Ovary (tissue), 9 donors: Measurements from ENCODE around the gene CD7. TPM values are rescaled to one million over a fixed set of nuclear protein-coding genes. Genes with fewer than 3 reads are reported as not detected.

ENCODE experiments used
- DNase-seq, 5 donors: peaks; one replicate each; pipeline ENCODE4 v3.0.0-alpha.2; 2019 to 2020
- H3K27ac ChIP-seq, 2 donors: fragments of 200-600 bp; one replicate each; pipeline versions ENCODE4 v1.5.1 to v1.8.0; 2019 to 2022
- H3K27me3 ChIP-seq: fragments of 200-600 bp; one replicate; pipeline ENCODE4 v1.8.0; 2022
- H3K36me3 ChIP-seq: fragments of 200-600 bp; sonication (generic); one replicate; pipeline ENCODE4 v1.5.1; 2019
- H3K4me1 ChIP-seq: one replicate; pipeline ENCODE4 v1.8.1; 2013; ENCODE audit warnings: mild to moderate bottlenecking, moderate library complexity; ENCODE audit not compliant: insufficient read depth
- H3K4me3 ChIP-seq: fragments of 200-600 bp; sonication (generic); one replicate; pipeline ENCODE4 v1.5.1; 2017
- H3K9me3 ChIP-seq, 2 donors: fragments of 200-600 bp in 1 of 2; sonication (generic) in 1 of 2; one replicate each; pipeline versions ENCODE4 v1.5.1 to v1.8.1; 2013 to 2019; ENCODE audit warnings: mild to moderate bottlenecking in 1 of 2, moderate library complexity in 1 of 2
- EP300 ChIP-seq: sonication (generic); formaldehyde crosslinking; IDR thresholded peaks from one replicate; pipeline ENCODE4 v1.6.1; 2017; ENCODE audit warnings: antibody characterized with exemption
- POLR2A ChIP-seq: fragments of 450-650 bp; IDR thresholded peaks from one replicate; pipeline ENCODE4 v1.6.1; 2017; ENCODE audit warnings: antibody characterized with exemption, mild to moderate bottlenecking, moderate library complexity
- WGBS, 3 donors: extraction: QIAGEN DNeasy Blood & Tissue Kit in 1 of 3; methylation state at CpG; one replicate each; pipeline versions ENCODE4 v1.1.5 to v1.1.7; 2013 to 2017; 5-methylcytosine and 5-hydroxymethylcytosine counted together
- intact Hi-C, 4 donors: fragments of 100-400 bp; cut with DNase I; formaldehyde crosslinking; loops; one replicate each; pipeline versions ENCODE4 v1.11.0 to v1.15.1; 2022 to 2023
- polyA plus RNA-seq, 2 donors: library from polyadenylated mRNA; stranded (reverse); fragments of 200-250 nt in 1 of 2; fragments of 350-450 nt in 1 of 2; fragmentation: Illumina TruSeq in 1 of 2; extraction: RNeasy Lipid Tissue Mini Kit (QIAGEN cat#74804) in 1 of 2; gene quantifications; one replicate each; pipeline ENCODE4 v1.2.3, GENCODE V29; 2013 to 2014
- total RNA-seq, 7 donors: library from RNA; depleted of rRNA in 2 of 7; stranded (reverse); fragments of >200 nt in 2 of 7; fragmentation: NEBNext Ultra II Directional in 3 of 7; extraction: Animal tissue kit (Norgen Biotek cat#: 25700) in 3 of 7; gene quantifications; one replicate each; pipeline versions ENCODE4 v1.1.0 to v1.2.4, GENCODE V29; 2016 to 2023
- TF ChIP-seq, protein P1 (sequence below), 3 donors: fragments of 450-650 bp in 2 of 3; fragments of 200-600 bp in 1 of 3; IDR thresholded peaks; one replicate each; pipeline versions ENCODE4 v1.5.1 to v1.8.0; 2016 to 2022; ENCODE audit warnings: antibody characterized with exemption in 3 of 3, mild to moderate bottlenecking in 1 of 3
- donor health status: DM: no; HTN: no; CAD: no; lungs with moderate emphysema.
- donor health status: DM: no; HTN: no; CAD: no.
- donor health status: Bipolar disorder and iron deficiency.
- donor health status: DM: yes; HTN: yes; CAD: no.
- donor health status: DM: no; HTN: no; CAD: no.
- donor health status: DM: yes; HTN: yes; CAD: no.

The CD7 gene
- total and polyA plus RNA-seq, 9 donors: 0.48 to 1.3 (median 1.1) TPM; not detected in 3

DNA sequence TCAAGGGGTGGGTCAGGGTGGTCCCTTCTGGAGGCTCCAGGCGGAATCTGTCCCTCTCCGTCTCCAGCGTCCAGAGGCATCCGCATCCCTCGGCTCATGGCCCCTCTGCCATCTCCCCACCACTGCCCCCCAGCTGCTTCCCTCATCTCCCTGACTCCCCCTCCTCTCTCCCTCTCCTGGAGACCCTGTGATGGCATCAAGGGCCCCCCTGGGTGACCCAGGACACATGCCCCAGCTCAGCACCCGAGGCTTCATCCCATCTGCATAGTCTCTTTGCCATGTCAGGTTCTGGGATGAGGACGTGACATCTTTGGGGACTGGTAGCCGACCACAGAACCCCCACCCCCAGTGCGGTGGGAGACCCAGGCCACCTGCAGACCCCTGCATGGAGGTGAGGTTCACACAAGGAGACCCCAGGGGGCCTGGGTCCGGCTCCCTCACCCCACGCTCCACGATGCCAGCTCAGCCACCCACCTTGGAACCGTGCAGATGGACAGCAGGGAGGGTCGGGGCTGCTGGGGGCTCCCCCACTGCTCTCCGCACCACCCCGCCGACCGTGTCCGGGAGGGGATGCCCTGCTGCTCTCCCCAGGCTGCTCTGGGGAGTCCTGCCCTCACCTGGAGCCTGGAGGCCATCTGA lies 12.4 kb upstream of the CD7 start:
- Histone ChIP-seq H3K4me1 (peaks cover 22% of the 10 kb centered on the region), H3K36me3 (no peaks in the 10 kb centered on the region), H3K4me3 (no peak overlapping the region), H3K27ac (no peak overlapping the region), H3K9me3 (no peaks in the 10 kb centered on the region), H3K27me3 (no peaks in the 10 kb centered on the region)
- DNase-seq: no peak
- 47 to 88% (median 52%) methylated on average over 10 to 19 of the region's 19 CpGs for WGBS, 3 donors
- intact Hi-C loops: loop anchor here in 2 of 4 donors (10.0 kb wide), 2 partner anchors 85 to 305 kb away; partner anchors contain the start of genes CENPX (in 1 of the 2) and LRRC45 (in 1 of the 2)
- TF ChIP-seq, protein P1, sequence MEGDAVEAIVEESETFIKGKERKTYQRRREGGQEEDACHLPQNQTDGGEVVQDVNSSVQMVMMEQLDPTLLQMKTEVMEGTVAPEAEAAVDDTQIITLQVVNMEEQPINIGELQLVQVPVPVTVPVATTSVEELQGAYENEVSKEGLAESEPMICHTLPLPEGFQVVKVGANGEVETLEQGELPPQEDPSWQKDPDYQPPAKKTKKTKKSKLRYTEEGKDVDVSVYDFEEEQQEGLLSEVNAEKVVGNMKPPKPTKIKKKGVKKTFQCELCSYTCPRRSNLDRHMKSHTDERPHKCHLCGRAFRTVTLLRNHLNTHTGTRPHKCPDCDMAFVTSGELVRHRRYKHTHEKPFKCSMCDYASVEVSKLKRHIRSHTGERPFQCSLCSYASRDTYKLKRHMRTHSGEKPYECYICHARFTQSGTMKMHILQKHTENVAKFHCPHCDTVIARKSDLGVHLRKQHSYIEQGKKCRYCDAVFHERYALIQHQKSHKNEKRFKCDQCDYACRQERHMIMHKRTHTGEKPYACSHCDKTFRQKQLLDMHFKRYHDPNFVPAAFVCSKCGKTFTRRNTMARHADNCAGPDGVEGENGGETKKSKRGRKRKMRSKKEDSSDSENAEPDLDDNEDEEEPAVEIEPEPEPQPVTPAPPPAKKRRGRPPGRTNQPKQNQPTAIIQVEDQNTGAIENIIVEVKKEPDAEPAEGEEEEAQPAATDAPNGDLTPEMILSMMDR (IDR thresholded peaks at IDR 0.05): no peak
- TF ChIP-seq EP300 (no peak), POLR2A (no peak)

DNA sequence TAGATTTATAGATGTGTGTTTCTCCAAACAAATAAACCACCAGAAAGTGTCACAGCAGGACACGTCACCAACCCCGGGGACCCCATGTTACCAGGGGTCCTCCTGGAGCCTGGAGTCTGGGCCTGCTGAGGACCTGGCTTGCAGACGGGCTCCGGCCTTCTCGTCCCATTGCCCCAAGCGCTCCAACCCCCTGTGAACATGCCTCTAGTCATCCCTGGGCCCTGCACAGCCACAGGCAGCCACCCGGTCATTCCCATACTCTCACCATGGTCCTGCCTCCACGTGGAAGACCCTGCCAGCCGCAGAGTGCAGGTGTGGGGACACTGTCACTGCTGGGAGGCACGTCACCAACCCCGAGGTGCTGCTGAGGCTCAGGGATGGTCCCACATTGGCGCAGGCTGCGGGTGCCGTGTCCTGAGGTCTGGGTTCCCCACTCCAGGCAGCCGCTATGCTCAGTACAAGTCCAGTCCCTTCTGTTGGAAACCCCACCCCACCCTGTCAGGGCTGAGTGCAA lies 11.6 kb upstream of the CD7 start:
- Histone ChIP-seq H3K9me3 (no peaks in the 10 kb centered on the region), H3K36me3 (no peaks in the 10 kb centered on the region), H3K27me3 (no peaks in the 10 kb centered on the region), H3K27ac (no peak overlapping the region), H3K4me3 (no peak overlapping the region), H3K4me1 (peaks cover 14% of the 10 kb centered on the region)
- WGBS, 3 donors: 88 to 93% (median 88%) methylated on average over 15 of the region's 15 CpGs
- intact Hi-C loops: loop anchor here in 2 of 4 donors (10.0 kb wide), 2 partner anchors 84 to 304 kb away; partner anchors contain the start of genes CENPX (in 1 of the 2) and LRRC45 (in 1 of the 2)
- peak in 1 of 5 donors; percentile 22 for DNase-seq
- TF ChIP-seq, protein P1 (IDR thresholded peaks at IDR 0.05): no peak
- TF ChIP-seq POLR2A (no peak), EP300 (no peak)

DNA sequence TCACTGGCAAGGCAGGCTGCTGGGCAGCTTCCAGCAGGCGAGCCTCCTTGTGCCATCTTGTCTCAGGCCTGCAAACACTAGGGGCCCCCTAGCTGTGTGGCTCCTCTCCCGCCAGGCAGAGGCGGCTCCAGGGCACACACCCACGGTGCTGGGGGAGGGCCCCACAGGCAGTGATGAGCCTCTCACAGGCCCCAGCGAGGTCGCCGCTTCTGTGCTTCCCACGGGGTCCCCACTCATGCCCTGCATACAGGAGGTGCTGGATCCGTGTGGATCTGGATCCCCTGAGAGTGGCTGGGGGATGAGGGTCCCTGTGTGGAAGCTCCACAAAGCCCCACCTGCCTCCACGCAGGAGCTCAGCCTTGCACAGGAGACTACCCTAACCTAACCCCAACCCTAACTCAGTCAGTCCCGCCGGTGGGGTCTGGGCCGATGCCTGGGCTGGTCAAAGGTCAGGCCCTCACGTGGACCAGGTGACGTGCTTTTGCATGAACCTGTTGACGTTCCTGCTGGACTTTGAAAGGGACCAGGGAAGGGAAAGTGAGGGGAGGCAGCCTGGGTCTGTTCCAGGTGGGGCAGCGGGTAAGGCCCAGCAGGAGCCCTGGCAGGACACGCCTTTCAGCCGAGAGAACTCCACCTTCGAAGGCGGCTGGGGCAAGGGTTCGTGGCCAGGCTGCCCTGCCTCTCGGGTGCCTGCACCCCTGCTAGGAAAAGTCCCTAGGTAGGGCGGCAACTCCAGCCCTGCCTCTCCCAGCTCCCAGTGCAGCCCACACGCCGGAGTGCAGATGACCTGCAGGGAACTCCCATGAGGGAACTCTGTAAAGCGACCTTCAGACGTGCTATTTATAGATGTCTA lies 11.0 kb upstream of the CD7 start:
- Histone ChIP-seq H3K4me1 (peaks cover 14% of the 10 kb centered on the region), H3K27me3 (no peaks in the 10 kb centered on the region), H3K36me3 (no peaks in the 10 kb centered on the region), H3K27ac (no peak overlapping the region), H3K9me3 (no peaks in the 10 kb centered on the region), H3K4me3 (no peak overlapping the region)
- DNase-seq: no peak
- TF ChIP-seq, protein P1 (IDR thresholded peaks at IDR 0.05): no peak
- TF ChIP-seq EP300 (no peak), POLR2A (no peak)
- WGBS, 3 donors: 68 to 79% (median 75%) methylated on average over 26 to 28 of the region's 28 CpGs
- intact Hi-C loops: loop anchor here in 2 of 4 donors (10.0 kb wide), 2 partner anchors 84 to 304 kb away; partner anchors contain the start of genes CENPX (in 1 of the 2) and LRRC45 (in 1 of the 2)

DNA sequence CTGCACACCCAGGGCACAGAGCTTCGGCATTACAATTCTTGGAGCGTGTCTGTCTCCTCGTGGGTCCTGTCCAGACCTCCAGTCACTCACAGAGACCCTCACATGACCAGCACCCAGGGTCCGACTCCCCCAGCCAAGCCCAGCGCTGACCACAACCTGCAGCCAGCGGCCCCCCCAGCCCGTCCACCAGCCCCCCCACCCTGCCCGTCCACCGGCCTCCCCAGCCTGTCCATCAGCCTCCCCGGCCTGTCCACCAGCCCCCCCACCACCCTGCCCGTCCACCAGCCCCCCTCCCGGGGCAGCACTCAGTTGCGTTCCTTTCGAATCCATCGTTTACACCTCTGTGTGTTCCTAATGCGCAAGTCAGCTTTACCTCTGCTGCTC lies 10.3 kb upstream of the CD7 start:
- intact Hi-C loops: loop anchor here in 2 of 4 donors (10.0 kb wide), 2 partner anchors 83 to 303 kb away; partner anchors contain the start of genes CENPX (in 1 of the 2) and LRRC45 (in 1 of the 2)
- Histone ChIP-seq H3K4me1 (peaks cover 11% of the 10 kb centered on the region), H3K27ac (no peak overlapping the region), H3K36me3 (no peaks in the 10 kb centered on the region), H3K27me3 (no peaks in the 10 kb centered on the region), H3K4me3 (no peak overlapping the region), H3K9me3 (no peaks in the 10 kb centered on the region)
- TF ChIP-seq, protein P1 (IDR thresholded peaks at IDR 0.05): no peak
- no peak for TF ChIP-seq EP300
- no peak for TF ChIP-seq POLR2A
- DNase-seq: no peak
- 64 to 84% (median 73%) methylated on average over 16 of the region's 16 CpGs for WGBS, 3 donors
